HG03060 (cell line): ENCODE data around the gene SLC16A11.
"Not testable (repeated sequence)": the region's sequence is repeated elsewhere in the genome, so short reads cannot be mapped to it uniquely, and the experiment has no call there.

Source experiments
- ATAC-seq: cut with Tn5 transposase; IDR thresholded peaks from one replicate; pipeline ENCODE4 v1.9.1; 2021; ENCODE audit warnings: low read depth, moderate number of reproducible peaks; ENCODE audit not compliant: unreplicated experiment

Gene SLC16A11

GRCh38 chr17:7043497-7044198 lies at the start of gene SLC16A11:
Gene SLC16A11, minus strand, starts transcription at chr17:7044092. Its CDS starts 579 bp downstream, at chr17:7043513.
- no peak for ATAC-seq

GRCh38 chr17:7091311-7092005 lies 47.6 kb upstream of the SLC16A11 start:
- ATAC-seq = not testable (repeated sequence)

- not testable (repeated sequence) for ATAC-seq
These were observed 45.7 kb upstream of the SLC16A11 start for GRCh38 chr17:7089570-7089969.

GRCh38 chr17:7088442-7088841 lies 44.5 kb upstream of the SLC16A11 start:
- ATAC-seq = not testable (repeated sequence)

GRCh38 chr17:7084088-7084487 lies 40.2 kb upstream of the SLC16A11 start:
- ATAC-seq = no peak

- ATAC-seq = no peak
These were observed 39.7 kb upstream of the SLC16A11 start for GRCh38 chr17:7083592-7083991.

GRCh38 chr17:7081341-7082062 lies 37.6 kb upstream of the SLC16A11 start:
- no peak for ATAC-seq

- no peak for ATAC-seq
These were observed 36.7 kb upstream of the SLC16A11 start for GRCh38 chr17:7080456-7081041.

GRCh38 chr17:7079581-7080455 lies 35.9 kb upstream of the SLC16A11 start, which contains the start of gene CLEC10A:
Gene CLEC10A, minus strand, starts transcription at chr17:7080251. Its CDS starts 1,439 bp downstream, at chr17:7078812.
- no peak for ATAC-seq

- no peak for ATAC-seq
These were observed 34.8 kb upstream of the SLC16A11 start for GRCh38 chr17:7078711-7079110.

- no peak for ATAC-seq
These were observed 34.1 kb upstream of the SLC16A11 start for GRCh38 chr17:7077911-7078546.

GRCh38 chr17:7074931-7075330 lies 31.0 kb upstream of the SLC16A11 start:
- no peak for ATAC-seq

GRCh38 chr17:7072406-7072805 lies 28.5 kb upstream of the SLC16A11 start:
- ATAC-seq = no peak

- ATAC-seq = no peak
These were observed 26.8 kb upstream of the SLC16A11 start for GRCh38 chr17:7070712-7071111.

GRCh38 chr17:7068268-7068667 lies 24.4 kb upstream of the SLC16A11 start:
- no peak for ATAC-seq

GRCh38 chr17:7067198-7067597 lies 23.3 kb upstream of the SLC16A11 start:
- ATAC-seq = no peak

GRCh38 chr17:7064261-7064660 lies 20.4 kb upstream of the SLC16A11 start:
- ATAC-seq = no peak

- no peak for ATAC-seq
These were observed 19.7 kb upstream of the SLC16A11 start for GRCh38 chr17:7063518-7064094.
